H1 (cell line): Measurements from ENCODE around the gene GH1. TPM values are rescaled to one million over a fixed set of nuclear protein-coding genes. Genes with fewer than 3 reads are reported as not detected.

Source experiments
- polyA plus RNA-seq, 7 experiments: library from polyadenylated mRNA; depleted of rRNA in 3 of 7; stranded (reverse) in 5 of 7; unstranded in 2 of 7; fragments of >200 nt in 5 of 7; fragments of 200-250 nt in 2 of 7; gene quantifications; 1 replicate in 5 of 7; 2 replicates in 1 of 7; 4 replicates in 1 of 7; pipeline versions ENCODE4 v1.2.1 to v1.2.3, GENCODE V29; 2011 to 2013; ENCODE audit warnings: missing spikeins in 2 of 7, mixed read lengths in 2 of 7
- small RNA-seq: library from polyadenylated mRNA; stranded (forward); fragments of <200 nt; extraction: miRNeasy Mini kit (QIAGEN cat#:217004); gene quantifications from one replicate; pipeline ENCODE3, GENCODE V24; 2013; ENCODE audit not compliant: insufficient read depth
- total RNA-seq: library from RNA; stranded (reverse); fragmentation: NEBNext Ultra II Directional; extraction: Animal tissue kit (Norgen Biotek cat#: 25700); gene quantifications from 2 replicates; pipeline ENCODE4 v1.2.1, GENCODE V29; 2021

Gene GH1
- total and polyA plus RNA-seq, 2 of the 8 experiments (the other 6 are each of a cell fraction or from before 2014, with no cell fraction given): 0.41 TPM; not detected in 1

Small RNAs within 50 kb of the gene (small RNA-seq; reads per million reads assigned to genes)
- gene AC040958.1 (not detected), gene AC127029.1 (not detected), gene GH1 (not detected)

Other genes with a start within 250 kb of the GH1 start
- gene LIMD2, start 218.7 kb downstream of the GH1 start, total RNA-seq: 77.2 and 78.6 TPM in 2 replicates
- 72.0 and 92.0 TPM in 2 replicates for gene LIMD2, start 218.7 kb downstream of the GH1 start, polyA plus RNA-seq (2011; rRNA removed)
- 27.8 and 35.6 TPM in 2 replicates for gene STRADA, start 177.0 kb downstream of the GH1 start, total RNA-seq
- 43.3 and 48.7 TPM in 2 replicates for gene STRADA, start 177.0 kb downstream of the GH1 start, polyA plus RNA-seq (2011; rRNA removed)
- 83.1 and 85.3 TPM in 2 replicates for gene CCDC47, start 145.2 kb downstream of the GH1 start, total RNA-seq
- gene CCDC47, start 145.2 kb downstream of the GH1 start, polyA plus RNA-seq (2011; rRNA removed): 16.3 and 21.2 TPM in 2 replicates
- gene DDX42, start 144.7 kb downstream of the GH1 start, total RNA-seq: 114 and 120 TPM in 2 replicates
- 37.4 and 40.6 TPM in 2 replicates for gene DDX42, start 144.7 kb downstream of the GH1 start, polyA plus RNA-seq (2011; rRNA removed)
- gene PSMC5, start 91.4 kb downstream of the GH1 start, total RNA-seq: 162 and 172 TPM in 2 replicates
- gene PSMC5, start 91.4 kb downstream of the GH1 start, polyA plus RNA-seq (2011; rRNA removed): 162 and 180 TPM in 2 replicates
- gene FTSJ3, start 91.2 kb downstream of the GH1 start, total RNA-seq: 77.2 and 77.4 TPM in 2 replicates
- 42.7 and 47.2 TPM in 2 replicates for gene FTSJ3, start 91.2 kb downstream of the GH1 start, polyA plus RNA-seq (2011; rRNA removed)
- gene SMARCD2, start 76.2 kb downstream of the GH1 start, total RNA-seq: 84.6 and 92.2 TPM in 2 replicates
- 90.0 and 111 TPM in 2 replicates for gene SMARCD2, start 76.2 kb downstream of the GH1 start, polyA plus RNA-seq (2011; rRNA removed)
- 0.43 and 0.52 TPM in 2 replicates for gene CSH2, start 45.2 kb downstream of the GH1 start, total RNA-seq
- not detected in 2 replicates for gene CSH2, start 45.2 kb downstream of the GH1 start, polyA plus RNA-seq (2011; rRNA removed)
- gene GH2, start 36.9 kb downstream of the GH1 start, total RNA-seq: 0.60 and 1.2 TPM in 2 replicates
- gene GH2, start 36.9 kb downstream of the GH1 start, polyA plus RNA-seq (2011; rRNA removed): 1.5 and 2.0 TPM in 2 replicates
- not detected in 2 replicates for gene CSH1, start 22.3 kb downstream of the GH1 start, total RNA-seq
- gene CSH1, start 22.3 kb downstream of the GH1 start, polyA plus RNA-seq (2011; rRNA removed): 0.12 and 0.16 TPM in 2 replicates
- not detected in 2 replicates for gene CSHL1, start 7.6 kb downstream of the GH1 start, total RNA-seq
- not detected in 2 replicates for gene CSHL1, start 7.6 kb downstream of the GH1 start, polyA plus RNA-seq (2011; rRNA removed)
- 1.5 and 2.2 TPM in 2 replicates for gene CD79B, start 13.5 kb upstream of the GH1 start, total RNA-seq
- 3.9 and 4.4 TPM in 2 replicates for gene CD79B, start 13.5 kb upstream of the GH1 start, polyA plus RNA-seq (2011; rRNA removed)
- gene SCN4A, start 54.1 kb upstream of the GH1 start, total RNA-seq: 6.6 and 8.5 TPM in 2 replicates
- 5.0 and 8.1 TPM in 2 replicates for gene SCN4A, start 54.1 kb upstream of the GH1 start, polyA plus RNA-seq (2011; rRNA removed)
- gene PRR29, start 79.5 kb upstream of the GH1 start, total RNA-seq: 0.61 and 0.67 TPM in 2 replicates
- gene PRR29, start 79.5 kb upstream of the GH1 start, polyA plus RNA-seq (2011; rRNA removed): 0.83 and 0.96 TPM in 2 replicates
- 0.45 TPM in 1 of 2 replicates, not detected in the other for gene ICAM2, start 101.8 kb upstream of the GH1 start, total RNA-seq
- gene ICAM2, start 101.8 kb upstream of the GH1 start, polyA plus RNA-seq (2011; rRNA removed): 0.63 and 0.77 TPM in 2 replicates
- 3.9 and 5.7 TPM in 2 replicates for gene ERN1, start 211.3 kb upstream of the GH1 start, total RNA-seq
- gene ERN1, start 211.3 kb upstream of the GH1 start, polyA plus RNA-seq (2011; rRNA removed): 1.8 and 2.1 TPM in 2 replicates